K562 (cell line): Measurements from ENCODE around the gene NCOA4. TPM values are rescaled to one million over a fixed set of nuclear protein-coding genes. Genes with fewer than 3 reads are reported as not detected.

ENCODE experiments used
- CHD2 ChIP-seq: IDR thresholded peaks from 2 replicates; pipeline ENCODE4 v1.6.1; 2011; ENCODE audit warnings: low read depth, low read length
- HDAC1 ChIP-seq, 2 experiments: fragments of 450-650 bp; IDR thresholded peaks; 2 replicates each; pipeline ENCODE4 v1.6.1; 2016 to 2017; ENCODE audit warnings: inconsistent platforms in 1 of 2, mild to moderate bottlenecking in 1 of 2, moderate library complexity in 1 of 2
- HNRNPK ChIP-seq: fragments of 200-400 bp; formaldehyde crosslinking; IDR thresholded peaks from one replicate; pipeline ENCODE4 v1.6.1; 2018; ENCODE audit warnings: mild to moderate bottlenecking, low read depth, low read length; ENCODE audit not compliant: poor library complexity, severe bottlenecking
- KDM4B ChIP-seq, 2 experiments: fragments of 450-650 bp in 1 of 2; sonication (generic) in 1 of 2; IDR thresholded peaks; 2 replicates each; pipeline ENCODE4 v1.6.1; 2016 to 2017; ENCODE audit warnings: borderline replicate concordance in 2 of 2, antibody characterized with exemption in 1 of 2, low read depth in 1 of 2, mild to moderate bottlenecking in 1 of 2
- MAFK ChIP-seq: IDR thresholded peaks from 2 replicates; pipeline ENCODE4 v1.6.1; 2011; ENCODE audit warnings: low read length, improper control_type of control experiment
- MAZ ChIP-seq, 2 experiments: fragments of 450-650 bp in 1 of 2; sonication (generic) in 1 of 2; formaldehyde crosslinking; IDR thresholded peaks in 1 of 2; conservative IDR thresholded peaks in 1 of 2; 2 replicates each; pipeline versions ENCODE4 v1.4.0 to v1.5.0; 2020; ENCODE audit warnings: mild to moderate bottlenecking in 1 of 2, missing genetic modification reagents in 1 of 2
- MBD2 ChIP-seq: sonication (generic); IDR thresholded peaks from 2 replicates; pipeline ENCODE4 v1.6.1; 2016; ENCODE audit warnings: low read depth, borderline replicate concordance
- MTA1 ChIP-seq: fragments of 450-650 bp; IDR thresholded peaks from 2 replicates; pipeline ENCODE4 v1.6.1; 2017; ENCODE audit warnings: borderline replicate concordance
- MYNN ChIP-seq, 2 experiments: sonication (generic); formaldehyde crosslinking in 1 of 2; IDR thresholded peaks; 2 replicates each; pipeline versions ENCODE4 v1.5.0 to v1.6.1; 2016 to 2020; ENCODE audit warnings: antibody characterized with exemption in 1 of 2, missing genetic modification reagents in 1 of 2
- RBM15 ChIP-seq: fragments of 200-400 bp; formaldehyde crosslinking; IDR thresholded peaks from 2 replicates; pipeline ENCODE4 v1.6.1; 2018; ENCODE audit warnings: mild to moderate bottlenecking, low read length, moderate library complexity; ENCODE audit not compliant: insufficient read depth
- SMARCE1 ChIP-seq: fragments of 450-650 bp; IDR thresholded peaks from 2 replicates; pipeline ENCODE4 v1.7.1; 2016; ENCODE audit warnings: mild to moderate bottlenecking
- TCF3 ChIP-seq: sonication (generic); formaldehyde crosslinking; IDR thresholded peaks from 2 replicates; pipeline ENCODE4 v1.4.0; 2020; ENCODE audit warnings: mild to moderate bottlenecking, missing genetic modification reagents
- TOE1 ChIP-seq, 2 experiments: fragments of 450-650 bp in 1 of 2; sonication (generic) in 1 of 2; formaldehyde crosslinking in 1 of 2; IDR thresholded peaks; 2 replicates each; pipeline versions ENCODE4 v1.7.1 to v1.8.0; 2016 to 2022; ENCODE audit warnings: borderline replicate concordance in 2 of 2, mild to moderate bottlenecking in 2 of 2, antibody characterized with exemption in 1 of 2, inconsistent platforms in 1 of 2, low read depth in 1 of 2, missing genetic modification reagents in 1 of 2, moderate library complexity in 1 of 2
- U2AF1 ChIP-seq: fragments of 200-400 bp; formaldehyde crosslinking; optimal IDR thresholded peaks from 2 replicates; pipeline ENCODE3; 2017; ENCODE audit warnings: mild to moderate bottlenecking, low read depth, low read length, moderate library complexity
- XRCC3 ChIP-seq: fragments of 450-650 bp; IDR thresholded peaks from 2 replicates; pipeline ENCODE4 v1.6.1; 2017; ENCODE audit warnings: mild to moderate bottlenecking, moderate library complexity
- ZBED1 ChIP-seq: IDR thresholded peaks from 2 replicates; pipeline ENCODE4 v1.6.1; 2014
- ZFX ChIP-seq: sonication (generic); formaldehyde crosslinking; IDR thresholded peaks from 2 replicates; pipeline ENCODE4 v1.8.0; 2022; ENCODE audit warnings: mild to moderate bottlenecking, missing genetic modification reagents, moderate library complexity
- ZNF165 ChIP-seq: fragments of 250-450 bp; sonication (Bioruptor Pico); IDR thresholded peaks from 2 replicates; pipeline ENCODE4 v1.4.0; 2020; ENCODE audit warnings: borderline replicate concordance
- ZNF217 ChIP-seq: sonication (generic); formaldehyde crosslinking; IDR thresholded peaks from 2 replicates; pipeline ENCODE4 v1.8.0; 2022; ENCODE audit warnings: mild to moderate bottlenecking, missing genetic modification reagents
- ZNF41 ChIP-seq: fragments of 250-450 bp; sonication (Bioruptor Pico); conservative IDR thresholded peaks from 2 replicates; pipeline ENCODE4 v1.4.0; 2020; ENCODE audit warnings: mild to moderate bottlenecking
- ZNF445 ChIP-seq: fragments of 250-450 bp; sonication (Bioruptor Pico); IDR thresholded peaks from 2 replicates; pipeline ENCODE4 v1.4.0; 2020; ENCODE audit warnings: low read depth, mild to moderate bottlenecking, moderate library complexity
- ZNF778 ChIP-seq: fragments of 450-650 bp; formaldehyde crosslinking; IDR thresholded peaks from 2 replicates; pipeline ENCODE4 v1.4.0; 2020; ENCODE audit warnings: mild to moderate bottlenecking, moderate library complexity
- polyA plus RNA-seq, 8 experiments: library from polyadenylated mRNA; depleted of rRNA in 4 of 8; stranded (reverse) in 5 of 8; unstranded in 3 of 8; fragments of >200 nt; fragmentation: Nextera tagmentation in 2 of 8; fragmentation: Illumina TruSeq in 1 of 8; extraction: Ambion mirVana in 2 of 8; extraction: Trizol in 1 of 8; gene quantifications; 2 replicates each; pipeline versions ENCODE4 v1.2.1 to v1.2.3, GENCODE V29; 2011 to 2014; ENCODE audit warnings: inconsistent platforms in 1 of 8, missing spikeins in 1 of 8
- total RNA-seq, 7 experiments: library from RNA; depleted of rRNA in 6 of 7; stranded (reverse); fragments of >200 nt in 6 of 7; fragmentation: Illumina TruSeq in 2 of 7; extraction: Trizol in 2 of 7; gene quantifications; 2 replicates each; pipeline versions ENCODE4 v1.2.1 to v1.2.3, GENCODE V29; 2011 to 2021; ENCODE audit warnings: low replicate concordance in 1 of 7
- TF ChIP-seq, protein P1 (sequence below): sonication (generic); formaldehyde crosslinking; IDR thresholded peaks from 2 replicates; pipeline ENCODE4 v1.8.0; 2022; ENCODE audit warnings: mild to moderate bottlenecking, low read depth, missing genetic modification reagents
- TF ChIP-seq, protein P2 (sequence below): fragments of 450-650 bp; formaldehyde crosslinking; conservative IDR thresholded peaks from 2 replicates; pipeline ENCODE4 v1.4.0; 2022; ENCODE audit warnings: mild to moderate bottlenecking, missing genetic modification characterization
- TF ChIP-seq, protein P3 (sequence below): fragments of 250-450 bp; sonication (Bioruptor Pico); IDR thresholded peaks from 2 replicates; pipeline ENCODE4 v1.8.0; 2022; ENCODE audit warnings: inconsistent platforms
- TF ChIP-seq, protein P4 (sequence below): fragments of 450-650 bp; formaldehyde crosslinking; IDR thresholded peaks from 2 replicates; pipeline ENCODE4 v1.4.0; 2020; ENCODE audit warnings: mild to moderate bottlenecking, moderate library complexity

The NCOA4 gene
- total and polyA plus RNA-seq, 9 of the 15 experiments (the other 6 are each of a cell fraction or from before 2014, with no cell fraction given), result 89.8 to 283 (median 181) TPM

DNA sequence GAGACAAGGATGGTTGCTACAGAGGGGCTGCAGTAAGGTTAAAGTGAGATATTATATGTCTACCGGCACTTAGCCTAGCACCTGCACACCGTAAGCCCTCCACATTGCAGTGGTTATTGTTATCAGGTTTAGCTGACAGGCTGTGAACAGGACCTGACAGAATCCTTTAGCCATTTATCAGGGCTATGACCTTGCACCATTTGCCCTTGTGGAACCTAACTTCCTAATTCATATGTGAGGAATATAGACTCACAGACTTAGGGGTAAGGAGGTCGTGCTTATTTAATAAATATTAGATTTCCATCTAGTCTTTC is 10.1 kb downstream of the NCOA4 start (continued):
- TF ChIP-seq HNRNPK (no peak), SMARCE1 (no peak), KDM4B (IDR thresholded peaks at IDR 0.05; ENCODE audit: borderline replicate concordance in 2 of 2, low read depth in 1 of 2) (no peak), TOE1 (IDR thresholded peaks at IDR 0.05; ENCODE audit: borderline replicate concordance) (no peak), TOE1 (CRISPR knock-in tag; IDR thresholded peaks at IDR 0.05; ENCODE audit: borderline replicate concordance, low read depth) (no peak), TCF3 (CRISPR knock-in tag) (peak; percentile 70), ZNF217 (CRISPR knock-in tag) (no peak), ZBED1 (no peak), U2AF1 (no peak), RBM15 (no peak), HDAC1 (IDR thresholded peaks at IDR 0.05) (peak in 1 of 2 experiments; percentile 10; a peak in 1 of 4 replicates), XRCC3 (no peak), ZNF445 (CRISPR knock-in tag) (no peak), MYNN (IDR thresholded peaks at IDR 0.05) (no peak), MYNN (CRISPR knock-in tag; IDR thresholded peaks at IDR 0.05) (no peak), ZNF778 (CRISPR knock-in tag) (no peak), ZNF165 (no peak), MAFK (no peak), MBD2 (no peak), MTA1 (no peak), ZNF41 (CRISPR knock-in tag) (no peak), MAZ (CRISPR knock-in tag; conservative IDR thresholded peaks at IDR 0.05 in 1 of 2, IDR thresholded peaks at IDR 0.05 in 1 of 2) (no peak), CHD2 (no peak), ZFX (no peak)
- TF ChIP-seq, protein P1, sequence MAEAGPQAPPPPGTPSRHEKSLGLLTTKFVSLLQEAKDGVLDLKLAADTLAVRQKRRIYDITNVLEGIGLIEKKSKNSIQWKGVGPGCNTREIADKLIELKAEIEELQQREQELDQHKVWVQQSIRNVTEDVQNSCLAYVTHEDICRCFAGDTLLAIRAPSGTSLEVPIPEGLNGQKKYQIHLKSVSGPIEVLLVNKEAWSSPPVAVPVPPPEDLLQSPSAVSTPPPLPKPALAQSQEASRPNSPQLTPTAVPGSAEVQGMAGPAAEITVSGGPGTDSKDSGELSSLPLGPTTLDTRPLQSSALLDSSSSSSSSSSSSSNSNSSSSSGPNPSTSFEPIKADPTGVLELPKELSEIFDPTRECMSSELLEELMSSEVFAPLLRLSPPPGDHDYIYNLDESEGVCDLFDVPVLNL (CRISPR knock-in tag), result no peak
- TF ChIP-seq, protein P2, sequence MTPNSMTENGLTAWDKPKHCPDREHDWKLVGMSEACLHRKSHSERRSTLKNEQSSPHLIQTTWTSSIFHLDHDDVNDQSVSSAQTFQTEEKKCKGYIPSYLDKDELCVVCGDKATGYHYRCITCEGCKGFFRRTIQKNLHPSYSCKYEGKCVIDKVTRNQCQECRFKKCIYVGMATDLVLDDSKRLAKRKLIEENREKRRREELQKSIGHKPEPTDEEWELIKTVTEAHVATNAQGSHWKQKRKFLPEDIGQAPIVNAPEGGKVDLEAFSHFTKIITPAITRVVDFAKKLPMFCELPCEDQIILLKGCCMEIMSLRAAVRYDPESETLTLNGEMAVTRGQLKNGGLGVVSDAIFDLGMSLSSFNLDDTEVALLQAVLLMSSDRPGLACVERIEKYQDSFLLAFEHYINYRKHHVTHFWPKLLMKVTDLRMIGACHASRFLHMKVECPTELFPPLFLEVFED (CRISPR knock-in tag), result no peak
- TF ChIP-seq, protein P3, sequence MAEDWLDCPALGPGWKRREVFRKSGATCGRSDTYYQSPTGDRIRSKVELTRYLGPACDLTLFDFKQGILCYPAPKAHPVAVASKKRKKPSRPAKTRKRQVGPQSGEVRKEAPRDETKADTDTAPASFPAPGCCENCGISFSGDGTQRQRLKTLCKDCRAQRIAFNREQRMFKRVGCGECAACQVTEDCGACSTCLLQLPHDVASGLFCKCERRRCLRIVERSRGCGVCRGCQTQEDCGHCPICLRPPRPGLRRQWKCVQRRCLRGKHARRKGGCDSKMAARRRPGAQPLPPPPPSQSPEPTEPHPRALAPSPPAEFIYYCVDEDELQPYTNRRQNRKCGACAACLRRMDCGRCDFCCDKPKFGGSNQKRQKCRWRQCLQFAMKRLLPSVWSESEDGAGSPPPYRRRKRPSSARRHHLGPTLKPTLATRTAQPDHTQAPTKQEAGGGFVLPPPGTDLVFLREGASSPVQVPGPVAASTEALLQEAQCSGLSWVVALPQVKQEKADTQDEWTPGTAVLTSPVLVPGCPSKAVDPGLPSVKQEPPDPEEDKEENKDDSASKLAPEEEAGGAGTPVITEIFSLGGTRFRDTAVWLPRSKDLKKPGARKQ (CRISPR knock-in tag), result no peak
- TF ChIP-seq, protein P4, sequence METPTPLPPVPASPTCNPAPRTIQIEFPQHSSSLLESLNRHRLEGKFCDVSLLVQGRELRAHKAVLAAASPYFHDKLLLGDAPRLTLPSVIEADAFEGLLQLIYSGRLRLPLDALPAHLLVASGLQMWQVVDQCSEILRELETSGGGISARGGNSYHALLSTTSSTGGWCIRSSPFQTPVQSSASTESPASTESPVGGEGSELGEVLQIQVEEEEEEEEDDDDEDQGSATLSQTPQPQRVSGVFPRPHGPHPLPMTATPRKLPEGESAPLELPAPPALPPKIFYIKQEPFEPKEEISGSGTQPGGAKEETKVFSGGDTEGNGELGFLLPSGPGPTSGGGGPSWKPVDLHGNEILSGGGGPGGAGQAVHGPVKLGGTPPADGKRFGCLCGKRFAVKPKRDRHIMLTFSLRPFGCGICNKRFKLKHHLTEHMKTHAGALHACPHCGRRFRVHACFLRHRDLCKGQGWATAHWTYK, result no peak
